GM12801 (cell line): Measurements from ENCODE around the gene BBS10.

Source experiments
- CTCF ChIP-seq: IDR thresholded peaks from one replicate; pipeline ENCODE4 v1.5.1; 2011; ENCODE audit warnings: control low read depth; ENCODE audit not compliant: insufficient read length; ENCODE audit errors: extremely low read depth

Gene BBS10

DNA sequence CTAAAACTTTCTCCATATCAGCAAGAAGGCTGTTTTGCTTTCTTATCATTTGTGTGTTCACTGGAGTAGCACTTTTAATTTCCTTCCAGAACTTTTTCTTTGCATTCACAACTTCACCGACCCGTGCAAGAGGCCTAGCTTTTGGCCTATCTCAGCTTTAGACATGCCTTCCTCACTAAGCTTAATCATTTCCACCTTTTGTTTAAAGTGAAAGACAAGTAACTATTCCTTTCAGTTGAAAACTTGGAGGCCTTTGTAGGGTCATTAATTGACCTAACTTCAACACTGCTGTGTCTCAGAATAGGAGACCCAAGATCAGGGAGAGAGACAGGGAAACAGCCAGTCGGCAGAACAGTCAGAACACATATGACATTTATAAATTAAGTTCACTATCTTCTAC lies 39.3 kb downstream of the BBS10 start:
- no peak for TF ChIP-seq CTCF

GRCh38 chr12:76307083-76307482 lies 41.1 kb downstream of the BBS10 start:
- TF ChIP-seq CTCF = no peak

GRCh38 chr12:76303989-76304460 lies 44.2 kb downstream of the BBS10 start:
- no peak for TF ChIP-seq CTCF

- no peak for TF ChIP-seq CTCF
These were observed 44.9 kb downstream of the BBS10 start for GRCh38 chr12:76303365-76303764.

DNA sequence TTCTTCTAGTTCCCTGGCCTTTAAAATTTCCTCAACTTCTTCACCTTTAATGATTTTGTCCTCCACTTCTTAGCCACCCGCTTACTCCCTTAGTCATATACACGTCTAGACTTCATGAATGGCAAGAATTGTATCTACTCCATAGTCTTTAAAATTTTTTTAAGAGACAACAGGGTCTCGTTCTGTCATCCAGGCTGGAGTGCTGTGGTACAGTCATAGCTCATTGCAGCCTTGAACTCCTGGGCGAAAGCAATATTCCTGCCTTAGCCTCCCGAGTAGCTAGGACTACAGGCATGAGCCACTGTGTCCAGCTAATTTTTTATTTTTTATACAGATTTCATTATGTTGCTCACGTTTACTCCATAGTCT lies 47.9 kb downstream of the BBS10 start:
- TF ChIP-seq CTCF = no peak

DNA sequence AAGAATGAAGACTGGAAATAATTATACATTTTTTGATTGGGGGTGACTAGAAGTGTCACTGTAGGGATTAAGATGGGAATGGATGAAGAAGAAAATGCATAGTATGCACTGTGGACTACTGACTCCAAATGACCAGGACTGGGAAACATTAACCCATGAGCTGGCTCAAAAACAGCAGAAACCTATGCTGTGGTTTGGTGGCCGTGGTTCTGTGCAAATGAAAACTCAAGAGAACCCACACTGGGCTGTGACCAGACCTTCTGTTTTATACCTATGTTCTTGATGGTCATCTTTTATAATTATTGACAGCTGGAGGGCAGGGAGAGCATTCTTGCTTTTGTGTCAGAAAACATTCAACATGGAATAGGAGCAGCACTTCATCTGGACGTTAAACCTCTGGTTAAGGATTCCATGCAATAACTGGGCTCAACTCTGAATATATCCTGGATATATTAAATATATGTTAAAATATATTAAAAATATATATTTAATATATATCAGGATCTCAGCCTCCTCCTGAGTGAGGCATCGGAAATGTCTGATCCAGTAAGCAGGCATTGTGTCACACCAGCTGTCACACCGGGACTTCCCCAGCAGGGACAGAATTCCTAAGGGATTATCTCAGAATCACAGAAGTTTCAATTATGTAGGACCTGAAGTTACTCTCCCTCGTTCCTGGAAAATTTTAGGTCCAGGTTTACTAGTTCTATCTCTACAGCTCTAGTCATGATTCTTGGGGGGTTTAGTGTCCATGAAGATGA lies 48.5 kb downstream of the BBS10 start:
- TF ChIP-seq CTCF = no peak
